CD4-positive, alpha-beta T cell treated with Interleukin-6 at 100 ng/mL for 8 hours (primary cell): Measurements from ENCODE around the gene SRMS.
"Not testable (repeated sequence)": the region's sequence is repeated elsewhere in the genome, so short reads cannot be mapped to it uniquely, and the experiment has no call there.

Source experiments
- DNase-seq: peaks from one replicate; pipeline ENCODE4 v3.0.0-alpha.2; 2020; ENCODE audit warnings: mixed read lengths, low spot score

Gene SRMS

GRCh38 chr20:63520934-63521601 lies 26.5 kb downstream of the SRMS start:
- peak; percentile 65 for DNase-seq

GRCh38 chr20:63520504-63520933 lies 27.0 kb downstream of the SRMS start, which contains the start of gene PPDPF:
Gene PPDPF (plus strand): TSS chr20:63520765. CDS start chr20:63521309, 544 bp downstream.
- DNase-seq, result peak; percentile 81

- peak; percentile 63 for DNase-seq
Observed at GRCh38 chr20:63519668-63520503, 27.7 kb downstream of the SRMS start.

GRCh38 chr20:63518946-63519667 lies 28.4 kb downstream of the SRMS start:
- DNase-seq, result no peak

GRCh38 chr20:63518351-63518861 lies 29.1 kb downstream of the SRMS start:
- DNase-seq, result no peak

DNA sequence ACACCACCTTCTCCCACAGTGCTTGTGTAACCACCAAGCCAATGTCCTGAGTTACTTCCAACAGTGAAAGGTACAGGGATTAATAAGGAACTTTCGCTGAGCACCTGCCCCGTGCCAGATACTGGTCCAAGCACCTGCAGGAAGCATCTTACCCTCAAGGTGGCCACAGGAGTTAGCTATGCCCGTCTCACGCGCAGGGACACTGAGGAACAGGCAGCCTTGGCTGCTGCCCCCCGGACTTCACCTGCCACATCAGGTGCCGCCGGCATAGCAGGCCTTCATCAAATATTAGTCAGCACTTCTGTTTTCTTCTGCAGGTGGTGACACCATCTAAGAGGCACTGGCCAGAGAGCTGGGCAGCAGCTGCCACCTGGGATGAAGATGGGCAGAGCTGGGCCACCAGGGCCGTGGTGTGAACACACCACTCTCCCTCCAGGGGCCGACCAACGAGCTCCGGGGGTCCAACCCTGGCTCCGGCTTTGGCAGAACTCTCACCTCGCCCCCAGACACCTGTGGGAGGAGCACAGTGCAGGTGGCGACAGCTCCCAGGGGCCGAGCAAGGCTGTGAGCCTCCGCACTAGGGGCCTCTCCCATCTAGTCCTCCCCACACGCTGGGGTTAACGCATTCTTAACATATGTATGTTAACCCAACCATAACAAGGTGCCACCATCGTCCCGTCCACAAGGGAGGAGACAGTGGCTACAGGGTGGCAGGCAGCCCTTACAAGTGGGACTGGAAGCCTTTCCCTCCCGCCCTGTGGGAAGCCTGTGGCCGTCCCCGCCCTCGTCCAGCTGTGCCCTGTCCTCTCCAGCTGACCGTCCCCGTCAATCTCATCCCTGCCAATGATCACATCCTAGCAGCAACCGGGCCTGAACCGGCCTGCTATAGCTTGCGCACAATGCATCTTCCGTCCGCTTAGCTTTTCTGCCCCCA lies 29.9 kb downstream of the SRMS start:
- DNase-seq, result no peak

DNA sequence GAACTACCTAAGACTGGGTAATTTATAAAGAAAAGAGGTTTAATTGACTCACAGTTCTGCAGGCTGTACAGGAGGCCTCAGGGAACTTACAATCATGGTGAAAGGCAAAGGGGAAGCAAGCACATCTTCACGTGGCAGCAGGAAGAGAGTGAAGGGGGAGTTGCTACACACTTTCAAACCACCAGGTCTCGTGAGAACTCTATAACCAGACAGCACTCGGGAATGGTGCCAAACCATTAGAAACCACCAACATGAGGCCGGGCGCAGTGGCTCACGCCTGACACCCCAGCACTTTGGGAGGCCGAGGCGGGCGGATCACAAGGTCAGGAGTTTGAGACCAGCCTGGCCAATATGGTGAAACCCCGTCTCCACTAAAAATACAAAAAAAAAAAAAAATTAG lies 33.0 kb downstream of the SRMS start:
- not testable (repeated sequence) for DNase-seq

- no peak for DNase-seq
Observed at GRCh38 chr20:63513207-63513606, 34.3 kb downstream of the SRMS start.

- DNase-seq, result no peak
Observed at GRCh38 chr20:63509088-63509564, 38.4 kb downstream of the SRMS start.

GRCh38 chr20:63508072-63508768 lies 39.3 kb downstream of the SRMS start:
- no peak for DNase-seq

DNA sequence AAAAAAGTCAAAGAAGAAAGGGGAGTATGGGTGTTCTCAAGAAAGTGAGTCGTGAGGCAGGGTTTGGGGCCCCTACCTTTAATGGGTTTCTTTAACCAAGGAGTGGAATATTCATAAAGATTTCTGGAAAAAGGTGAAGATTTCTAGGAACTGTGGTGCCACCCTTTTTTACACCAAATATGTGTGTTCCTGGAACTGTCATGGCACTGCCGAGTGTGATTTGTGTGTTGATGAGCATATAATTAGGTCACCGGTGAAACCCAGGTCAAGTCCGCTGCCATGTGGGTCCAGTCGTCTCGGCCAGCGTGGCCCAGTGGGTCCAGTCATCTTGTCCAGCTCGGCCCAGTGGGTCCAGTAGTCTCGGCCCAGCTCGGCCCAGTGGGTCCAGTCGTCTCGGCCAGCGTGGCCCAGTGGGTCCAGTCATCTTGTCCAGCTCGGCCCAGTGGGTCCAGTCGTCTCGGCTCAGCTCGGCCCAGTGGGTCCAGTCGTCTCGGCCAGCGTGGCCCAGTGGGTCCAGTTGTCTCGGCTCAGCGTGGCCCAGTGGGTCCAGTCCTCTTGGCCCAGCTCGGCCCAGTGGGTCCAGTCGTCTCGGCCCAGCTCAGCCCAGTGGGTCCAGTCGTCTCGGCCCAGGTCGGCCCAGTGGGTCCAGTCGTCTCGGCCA lies 40.3 kb downstream of the SRMS start:
- no peak for DNase-seq

DNA sequence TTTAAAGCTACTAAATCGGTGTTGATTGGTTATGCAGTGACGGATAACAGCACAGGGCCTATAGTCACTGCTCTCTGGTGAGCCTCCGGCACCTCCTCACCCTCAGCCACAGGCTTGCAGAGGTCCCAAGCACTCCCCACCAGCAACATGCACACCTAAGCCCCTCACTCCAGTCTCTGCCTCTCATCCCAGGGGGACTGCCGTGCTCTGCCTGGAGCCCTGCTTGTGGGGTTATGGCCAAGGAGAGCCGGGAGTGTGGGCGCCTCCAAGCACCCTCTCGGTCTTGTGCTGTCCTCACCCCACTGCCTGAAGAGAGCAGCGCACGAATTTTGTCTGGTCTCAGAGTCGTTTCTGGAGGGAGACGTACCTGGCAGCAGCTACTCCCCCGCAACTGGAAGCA lies 41.8 kb downstream of the SRMS start:
- DNase-seq, result no peak

- no peak for DNase-seq
Observed at GRCh38 chr20:63505281-63505680, 42.3 kb downstream of the SRMS start.

GRCh38 chr20:63504642-63505041 lies 42.9 kb downstream of the SRMS start:
- no peak for DNase-seq

DNA sequence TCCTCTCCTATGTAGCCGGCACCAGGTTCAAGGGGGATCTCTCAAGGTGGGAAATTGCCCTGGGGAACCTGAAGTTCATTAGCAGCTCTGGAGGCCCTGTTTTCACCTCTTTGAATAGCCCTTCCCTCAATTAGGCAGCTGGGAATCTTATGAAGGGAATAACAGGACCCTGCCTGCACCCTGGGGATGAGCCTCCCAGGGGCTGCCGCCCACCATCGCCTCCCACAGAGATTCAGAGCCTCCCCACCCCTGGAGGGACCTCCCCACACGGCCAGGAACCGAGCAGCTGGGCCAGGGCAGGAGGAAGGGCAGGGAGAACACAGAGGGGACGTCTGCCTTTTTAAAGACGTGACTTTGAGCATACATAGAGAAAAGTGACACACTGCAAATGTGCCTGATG lies 44.0 kb downstream of the SRMS start:
- DNase-seq, result no peak

GRCh38 chr20:63502671-63503172 lies 44.8 kb downstream of the SRMS start:
- no peak for DNase-seq

GRCh38 chr20:63501818-63502670 lies 45.5 kb downstream of the SRMS start:
- DNase-seq, result no peak

DNA sequence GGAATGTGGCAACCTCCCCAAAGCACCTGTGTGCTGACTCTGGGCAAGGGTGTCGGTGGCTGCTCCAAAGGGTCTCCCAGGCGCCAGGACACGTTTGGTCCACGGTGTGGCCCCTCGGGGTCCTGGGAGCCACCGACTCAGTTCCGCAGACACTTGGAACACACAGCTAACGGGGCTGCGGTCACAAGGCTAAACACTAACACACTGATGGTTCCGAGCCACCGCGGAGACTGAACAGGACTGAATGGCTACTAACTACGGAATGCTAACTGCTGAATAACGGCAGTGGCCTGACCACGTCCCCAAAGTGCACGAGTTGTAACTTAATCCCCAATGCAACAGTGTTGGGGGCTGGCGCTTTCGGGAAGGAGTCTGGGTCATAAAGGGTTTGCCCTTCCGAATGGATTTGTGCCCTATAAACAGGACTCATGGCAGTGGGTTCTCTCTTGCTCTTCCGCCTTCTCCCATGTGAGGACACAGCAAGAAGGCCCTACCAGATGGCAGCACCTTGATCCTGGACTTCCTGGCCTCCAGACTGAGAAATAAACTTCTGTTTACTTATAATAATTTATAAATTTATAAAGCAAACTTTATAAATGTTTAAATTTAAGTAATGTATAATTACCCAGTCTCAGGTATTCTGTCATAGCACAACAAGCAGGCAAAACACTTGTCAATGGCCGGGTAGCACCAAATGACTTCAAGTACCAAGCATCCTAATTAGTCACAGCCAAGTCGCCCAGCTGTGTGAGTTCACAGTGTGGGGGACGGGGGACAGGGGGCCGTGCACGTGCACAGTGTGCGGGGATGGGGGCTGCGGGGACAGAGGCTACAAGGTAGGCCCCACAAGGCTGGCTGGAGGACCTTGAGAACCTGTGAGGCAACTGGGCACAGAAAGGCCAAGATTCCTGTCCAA lies 46.4 kb downstream of the SRMS start:
- DNase-seq, result no peak
